GM21447 (cell line): ENCODE results near the gene PDZD8.
"Not testable (repeated sequence)": the region's sequence is repeated elsewhere in the genome, so short reads cannot be mapped to it uniquely, and the experiment has no call there.

Experiments used
- ATAC-seq: cut with Tn5 transposase; IDR thresholded peaks from one replicate; pipeline ENCODE4 v1.9.1; 2021; ENCODE audit not compliant: unreplicated experiment

PDZD8 gene

DNA sequence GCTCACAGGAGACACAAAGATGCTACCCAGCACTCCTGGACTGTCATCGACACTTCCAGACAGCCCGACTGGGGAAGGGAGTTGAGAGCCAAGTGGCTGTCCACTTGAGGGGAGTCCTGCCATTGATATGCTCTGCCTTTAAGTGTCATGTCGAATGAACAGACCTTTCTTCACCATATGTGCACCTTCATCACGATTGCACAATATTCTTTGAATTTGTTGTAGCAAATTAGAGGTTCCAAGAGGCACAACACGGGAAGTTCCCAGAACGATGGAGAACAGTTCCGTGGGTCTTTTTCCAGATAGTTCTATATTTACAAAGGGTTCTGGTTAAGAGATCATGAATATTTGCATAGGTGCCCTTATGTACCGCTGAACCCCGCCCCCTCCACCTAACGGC, 118.3 kb downstream of the PDZD8 start:
- no peak for ATAC-seq

DNA sequence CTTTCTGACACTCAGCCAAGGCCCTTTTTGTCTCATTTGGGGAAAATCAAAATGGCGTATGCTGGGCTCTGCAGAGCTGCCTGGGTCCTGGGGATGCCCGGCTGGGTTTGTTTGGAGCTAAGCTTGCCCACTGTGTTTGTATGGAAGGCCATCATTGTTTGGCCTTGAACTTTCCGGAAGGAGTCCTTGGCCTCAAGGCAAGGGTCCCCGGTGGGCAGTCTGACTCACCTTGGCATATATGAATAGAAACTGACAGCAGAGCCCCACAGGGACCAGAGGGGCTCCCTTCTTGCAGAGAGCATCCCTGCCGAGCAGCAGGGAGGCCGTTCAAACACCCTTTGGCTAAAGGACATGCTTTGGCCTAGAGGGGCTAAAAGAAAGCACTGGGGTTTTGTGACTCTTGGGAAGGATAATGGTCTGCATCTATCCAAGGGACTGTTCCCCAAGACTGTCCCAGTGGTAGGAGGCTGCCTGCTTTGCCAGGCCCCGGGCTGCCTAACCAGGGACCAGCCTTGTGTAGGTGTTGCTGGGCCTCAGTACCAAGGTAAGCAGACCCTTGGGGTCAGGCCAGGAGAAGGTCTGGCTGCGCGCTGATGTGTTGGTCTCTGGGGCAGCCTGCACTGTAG, 119.3 kb downstream of the PDZD8 start:
- no peak for ATAC-seq

DNA sequence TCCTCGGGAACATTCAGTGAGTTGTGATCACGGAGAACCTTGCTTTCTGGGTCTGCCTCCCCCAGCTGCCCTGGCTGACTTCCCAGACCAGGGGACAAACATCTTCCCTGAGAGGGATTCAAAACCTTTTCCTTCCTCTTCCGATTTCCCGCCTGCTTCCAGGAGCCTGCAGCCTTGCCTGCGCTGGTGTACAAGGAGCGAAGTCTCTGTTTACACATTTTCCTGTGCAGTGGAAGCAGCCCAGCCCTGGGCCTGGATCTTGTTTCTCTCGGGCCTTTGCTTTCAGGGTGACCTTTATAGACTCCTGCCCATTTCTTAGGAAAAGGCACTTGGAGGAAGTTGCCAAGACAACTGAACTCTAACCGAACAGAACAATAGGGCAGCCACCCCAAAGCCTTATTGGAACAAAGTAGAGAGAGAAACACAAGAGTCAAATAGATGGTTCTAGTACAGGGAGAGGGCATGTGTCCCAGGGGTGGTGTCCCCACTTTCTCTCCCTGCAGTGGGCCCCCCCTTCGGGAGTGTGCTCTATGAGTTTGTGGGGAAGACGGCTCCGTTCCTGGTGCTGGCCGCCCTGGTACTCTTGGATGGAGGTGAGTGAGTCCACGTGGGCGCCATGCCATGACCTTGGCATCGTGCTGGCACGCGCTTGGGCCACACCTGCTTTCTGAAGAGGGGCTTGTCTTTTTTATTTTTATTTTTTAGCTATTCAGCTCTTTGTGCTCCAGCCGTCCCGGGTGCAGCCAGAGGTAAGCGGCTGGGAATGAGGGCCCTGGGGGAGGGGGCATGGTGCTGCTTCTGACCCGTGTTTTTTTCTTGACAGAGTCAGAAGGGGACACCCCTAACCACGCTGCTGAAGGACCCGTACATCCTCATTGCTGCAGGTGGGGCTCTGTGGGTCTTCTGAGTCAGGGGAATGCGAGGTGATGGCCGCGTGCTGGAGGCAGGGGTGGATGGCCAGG, 120.2 kb downstream of the PDZD8 start:
- no peak for ATAC-seq

DNA sequence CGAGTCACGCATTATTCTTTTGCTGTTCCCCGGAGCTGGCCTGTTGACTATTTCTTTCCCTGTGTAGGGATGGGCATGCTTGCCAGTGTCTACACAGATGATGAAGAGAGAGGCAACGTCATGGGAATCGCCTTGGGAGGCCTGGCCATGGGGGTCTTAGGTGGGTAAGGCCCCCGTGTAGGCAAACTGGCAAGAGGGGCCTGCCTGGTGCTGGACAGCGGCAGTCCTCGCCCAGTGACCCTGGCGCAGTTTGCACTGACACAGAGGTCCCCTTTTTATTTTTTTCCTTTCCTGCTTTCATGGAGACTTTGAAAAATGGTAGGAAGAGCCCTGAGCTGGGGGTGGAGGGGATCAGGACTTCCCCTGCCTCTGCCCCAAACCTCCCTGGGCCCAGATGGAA, 120.9 kb downstream of the PDZD8 start:
- ATAC-seq, result no peak

DNA sequence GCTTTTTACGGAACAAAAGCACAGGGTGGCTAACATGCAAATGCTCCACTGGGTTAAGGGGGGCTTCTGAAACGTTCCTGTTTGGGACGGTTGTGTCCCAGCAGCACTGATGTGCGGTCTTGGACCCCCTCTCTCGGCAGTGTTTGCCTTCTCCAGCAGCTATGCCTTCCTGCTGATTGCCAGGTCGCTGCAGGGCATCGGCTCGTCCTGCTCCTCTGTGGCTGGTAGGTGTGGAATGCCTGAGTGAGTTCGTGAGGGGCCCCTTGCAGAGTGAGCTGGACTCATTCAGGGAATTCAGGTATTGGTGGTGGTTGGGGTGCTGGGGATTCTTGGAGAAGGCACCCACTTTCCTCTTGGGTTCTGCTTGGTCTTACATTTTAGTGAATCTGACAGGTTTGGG, 121.3 kb downstream of the PDZD8 start:
- no peak for ATAC-seq

DNA sequence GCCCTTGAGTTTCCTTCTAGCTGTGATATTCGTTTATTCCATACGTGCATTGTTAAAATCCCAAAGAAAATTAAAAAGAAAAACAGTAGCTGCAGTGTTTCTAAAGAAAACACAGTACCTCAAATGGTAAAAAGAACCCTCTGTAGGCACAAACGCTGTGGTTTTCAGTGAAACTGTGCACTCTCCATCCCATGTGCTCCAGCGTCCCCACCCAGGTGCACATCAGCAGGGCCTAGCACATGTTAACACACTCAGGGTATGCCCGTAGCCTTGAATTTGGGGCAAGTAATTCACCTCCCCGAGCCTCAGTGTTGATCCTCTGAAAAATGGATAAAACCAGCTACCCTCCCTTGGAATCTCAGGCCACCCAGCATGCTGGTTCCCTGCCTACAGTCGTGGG, 124.8 kb downstream of the PDZD8 start:
- ATAC-seq, result no peak

DNA sequence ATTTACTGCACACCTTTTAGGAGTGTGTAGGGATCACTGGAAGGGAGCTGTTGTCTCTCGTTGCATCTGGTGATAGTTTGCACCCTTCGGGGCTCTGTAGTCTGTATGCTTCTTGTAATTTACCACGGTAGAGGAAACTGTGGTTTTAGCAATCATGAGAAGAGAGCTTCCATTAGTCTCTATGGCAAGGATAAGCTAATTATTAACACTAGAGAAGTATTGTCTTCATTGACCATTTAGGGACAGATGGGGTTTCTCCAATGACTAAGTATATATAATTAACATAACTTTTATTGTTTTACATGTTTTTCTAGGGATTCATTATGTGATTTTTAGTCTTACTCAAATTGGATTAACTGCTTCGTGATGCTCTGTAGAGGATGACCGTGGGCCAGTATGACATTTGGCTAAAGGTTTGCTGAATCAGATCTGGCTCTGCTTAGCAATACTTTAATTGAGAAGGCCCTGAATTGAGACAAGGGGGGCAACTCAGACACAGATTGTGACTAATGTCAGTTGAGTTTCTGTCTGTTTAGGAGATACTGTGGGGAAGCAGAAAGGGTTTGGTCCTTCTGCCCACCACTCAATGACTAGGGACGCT, 125.6 kb downstream of the PDZD8 start:
- ATAC-seq, result no peak

DNA sequence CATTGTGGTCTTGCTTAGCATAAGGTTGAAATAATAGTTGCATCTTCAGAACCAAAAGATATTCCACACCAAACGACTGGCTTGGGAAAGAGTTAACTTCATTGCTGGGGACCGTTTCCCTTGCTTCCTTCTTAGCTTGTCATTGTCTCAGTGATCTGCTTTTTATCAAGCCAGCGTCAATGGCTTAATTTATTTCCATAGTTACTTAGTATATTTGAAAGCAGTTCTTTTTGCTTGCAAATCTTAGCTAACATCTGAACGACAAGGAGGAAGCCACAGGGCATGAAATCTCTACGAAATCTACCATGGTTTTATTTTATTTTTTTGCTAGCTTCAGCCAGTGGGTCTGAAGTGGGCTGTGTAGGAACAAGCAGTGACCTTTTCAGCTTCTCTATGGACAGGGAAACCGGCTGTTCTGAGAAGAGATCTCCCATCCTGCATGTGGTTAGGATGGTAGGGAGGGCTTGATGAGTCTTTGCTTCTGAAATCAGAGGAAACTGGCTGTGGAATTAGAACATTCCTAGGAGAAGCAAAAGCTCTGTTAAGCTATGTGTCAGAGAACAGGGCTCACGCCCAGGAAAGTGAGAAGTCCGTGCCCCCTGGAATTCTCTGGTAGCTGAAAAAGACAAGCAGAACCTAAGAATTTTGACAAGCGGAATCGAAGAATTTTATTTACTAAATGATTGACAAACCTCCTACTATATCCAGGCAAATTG, 126.3 kb downstream of the PDZD8 start:
- ATAC-seq, result no peak

DNA sequence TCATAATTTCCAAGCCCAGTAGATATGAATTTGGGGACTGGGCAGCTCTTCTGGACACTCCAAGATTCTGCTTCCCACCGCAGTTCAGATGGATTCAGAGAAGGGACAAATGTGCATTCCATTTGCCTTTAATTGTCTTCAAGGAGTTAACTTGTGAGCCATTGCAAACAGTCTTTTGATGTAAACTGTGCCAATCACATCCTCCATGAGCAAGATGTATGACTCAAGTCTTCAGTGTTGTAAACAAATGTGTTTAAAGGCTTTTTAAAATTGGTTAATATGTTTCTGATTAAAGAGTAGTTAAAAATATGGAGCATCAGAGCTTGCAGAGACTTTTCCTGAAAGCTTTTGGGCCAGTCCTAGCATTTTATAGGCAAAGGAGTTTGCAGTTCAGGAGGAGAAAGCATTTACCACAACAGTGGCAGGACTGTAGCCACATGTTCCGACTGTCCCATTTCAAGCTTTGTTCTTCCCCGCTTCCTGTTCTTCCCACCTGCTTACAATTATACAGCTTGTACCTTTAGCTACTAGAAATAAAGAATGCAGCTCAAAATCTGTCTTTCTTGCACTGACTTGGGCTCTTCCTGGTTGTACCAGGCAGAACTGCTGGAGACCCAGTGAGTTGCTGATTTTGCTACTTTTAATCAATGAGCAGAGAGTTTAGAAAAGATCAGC, 128.1 kb downstream of the PDZD8 start:
- ATAC-seq, result no peak

DNA sequence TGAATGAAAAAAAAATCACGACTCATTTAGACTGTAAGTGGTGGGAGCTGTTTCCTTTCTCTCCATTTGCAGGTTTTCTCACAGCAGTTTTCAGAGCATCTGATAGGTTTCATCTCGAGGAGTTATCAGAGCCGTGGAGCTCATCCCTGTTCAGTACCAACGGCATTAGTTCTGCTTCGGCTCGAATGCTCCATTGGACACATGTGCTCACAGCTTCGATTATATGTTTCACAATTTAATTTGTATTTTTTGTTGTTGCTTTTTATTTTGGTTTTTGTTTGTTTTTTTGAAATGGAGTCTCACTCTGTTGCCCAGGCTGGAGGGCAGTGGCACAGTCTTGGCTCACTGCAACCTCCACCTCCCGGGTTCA, 132.8 kb downstream of the PDZD8 start:
- ATAC-seq, result no peak

DNA sequence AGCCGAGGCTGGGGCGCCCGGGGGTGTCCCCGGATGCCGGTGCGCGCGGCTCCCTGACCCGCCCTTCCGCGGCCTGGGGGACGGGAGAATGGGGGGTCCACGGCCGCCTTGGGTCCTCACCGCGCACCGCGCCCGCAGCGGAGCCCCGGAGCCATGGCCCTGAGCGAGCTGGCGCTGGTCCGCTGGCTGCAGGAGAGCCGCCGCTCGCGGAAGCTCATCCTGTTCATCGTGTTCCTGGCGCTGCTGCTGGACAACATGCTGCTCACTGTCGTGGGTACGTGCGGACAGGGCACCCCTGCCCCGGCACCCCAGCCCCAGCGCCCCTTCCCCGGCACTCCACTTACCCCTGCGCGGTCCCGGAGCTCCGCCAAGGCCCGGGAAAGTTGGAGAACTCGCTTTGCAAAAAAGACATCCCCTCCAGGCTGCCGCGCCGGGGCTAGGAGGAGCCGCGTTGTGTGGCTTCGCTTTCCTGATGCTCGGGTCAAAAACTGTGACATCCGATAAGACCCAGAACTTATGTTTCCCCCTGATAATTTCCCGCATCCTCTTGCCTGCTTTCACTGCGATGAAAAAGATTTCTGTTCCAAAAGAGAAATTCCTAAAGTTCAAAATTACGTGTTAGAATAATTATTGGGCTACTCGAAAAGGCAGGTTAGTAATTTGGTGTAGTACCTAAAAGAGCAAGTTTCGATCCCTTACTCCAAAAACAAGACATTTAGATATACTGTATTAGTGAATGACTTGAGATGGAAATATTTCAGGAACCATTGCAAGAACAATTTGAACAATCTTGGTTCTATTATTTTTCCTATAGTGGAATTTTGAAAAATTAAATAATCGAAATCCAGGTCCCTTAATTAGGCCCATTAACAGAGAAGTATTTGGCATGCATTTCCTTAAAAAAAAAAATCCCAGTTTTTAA, 133.4 kb downstream of the PDZD8 start:
- no peak for ATAC-seq

DNA sequence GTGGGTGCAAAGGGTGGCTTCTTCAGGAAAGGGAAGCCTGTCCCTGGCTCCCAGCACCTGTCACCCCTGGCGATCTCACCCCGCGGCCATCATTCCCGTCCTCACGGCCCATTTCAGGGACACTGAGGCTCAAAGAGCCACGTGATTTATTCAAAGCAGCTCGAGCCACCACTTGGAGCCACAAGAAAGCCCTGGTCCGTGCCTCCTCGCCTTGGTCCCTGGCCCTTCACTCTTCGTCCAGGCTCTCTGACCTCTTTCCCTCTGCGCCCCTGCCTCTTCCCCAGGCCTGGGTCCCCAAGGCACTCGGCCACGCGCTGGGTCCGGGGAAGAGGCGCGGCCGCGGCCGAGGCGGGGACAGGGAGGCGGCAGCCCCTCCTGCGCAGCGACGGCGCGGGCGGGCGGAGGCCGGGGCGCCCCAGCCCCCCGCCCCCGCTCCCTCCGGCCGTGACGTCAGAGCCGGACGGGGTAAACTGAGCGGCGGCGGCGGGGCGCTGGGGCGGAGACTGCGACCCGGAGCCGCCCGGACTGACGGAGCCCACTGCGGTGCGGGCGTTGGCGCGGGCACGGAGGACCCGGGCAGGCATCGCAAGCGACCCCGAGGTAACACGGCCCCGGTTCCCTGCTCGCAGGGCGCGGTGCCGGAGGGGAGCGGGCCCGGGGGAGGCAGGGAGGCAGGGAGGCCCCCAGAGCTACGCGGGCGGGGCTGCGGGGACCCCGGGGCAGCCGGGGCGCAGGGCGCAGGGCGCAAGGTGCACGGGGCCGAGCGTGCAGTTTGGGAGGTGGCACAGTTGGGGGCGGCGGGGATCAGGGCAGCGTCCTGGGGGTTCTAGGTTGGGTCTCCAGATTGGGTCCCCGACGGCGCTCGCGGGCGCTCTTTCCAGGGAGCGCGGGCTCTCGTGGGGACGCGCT, 134.4 kb downstream of the PDZD8 start, which contains the start of gene SLC18A2:
Gene SLC18A2, plus strand, starts transcription at position 494 of the 909 bp plus-strand sequence. CDS start 580 bp downstream, outside the sequence.
- no peak for ATAC-seq

DNA sequence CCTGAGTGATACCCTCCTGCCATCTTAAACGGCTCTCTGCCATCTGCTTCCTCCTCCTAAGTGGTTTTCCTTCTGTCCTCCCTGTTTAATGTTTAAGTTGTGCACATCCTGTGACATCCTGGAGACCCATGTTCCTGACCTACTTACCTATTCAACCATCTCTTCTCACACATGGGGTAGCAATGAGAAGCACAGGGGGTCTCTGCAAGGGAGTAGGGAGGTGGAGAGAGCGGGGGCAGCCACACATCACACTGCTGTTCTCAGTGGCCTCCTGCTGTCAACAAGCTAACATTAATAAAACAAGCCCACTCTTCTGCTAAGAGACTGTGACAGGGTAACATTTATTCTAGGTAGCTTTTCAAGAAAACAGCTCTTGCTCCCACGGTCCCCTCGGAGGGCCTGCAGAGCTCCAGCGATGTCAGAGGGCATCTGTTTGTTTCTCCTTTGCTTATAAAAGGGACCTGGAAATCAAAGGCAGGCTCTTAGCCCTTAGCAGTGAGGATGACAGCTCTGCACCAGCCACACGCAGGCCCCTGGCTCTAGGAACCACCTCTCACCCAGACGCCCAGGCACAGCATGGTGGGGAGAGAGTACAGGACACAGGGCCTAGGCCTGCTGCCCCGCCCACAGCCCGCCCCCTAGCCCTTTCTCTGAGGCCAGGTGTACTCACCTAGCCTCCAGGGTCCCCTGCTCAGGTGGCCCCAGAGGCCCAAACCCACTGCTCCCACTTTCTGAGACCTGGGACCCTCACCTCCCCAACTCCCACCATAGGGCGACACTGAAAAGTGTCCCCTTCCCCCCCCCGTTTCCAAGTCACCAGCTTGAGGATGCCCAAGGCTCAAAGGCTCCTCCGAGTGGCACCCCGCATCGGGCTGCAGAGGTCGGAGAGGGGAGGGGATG, 135.3 kb downstream of the PDZD8 start:
- ATAC-seq, result no peak

DNA sequence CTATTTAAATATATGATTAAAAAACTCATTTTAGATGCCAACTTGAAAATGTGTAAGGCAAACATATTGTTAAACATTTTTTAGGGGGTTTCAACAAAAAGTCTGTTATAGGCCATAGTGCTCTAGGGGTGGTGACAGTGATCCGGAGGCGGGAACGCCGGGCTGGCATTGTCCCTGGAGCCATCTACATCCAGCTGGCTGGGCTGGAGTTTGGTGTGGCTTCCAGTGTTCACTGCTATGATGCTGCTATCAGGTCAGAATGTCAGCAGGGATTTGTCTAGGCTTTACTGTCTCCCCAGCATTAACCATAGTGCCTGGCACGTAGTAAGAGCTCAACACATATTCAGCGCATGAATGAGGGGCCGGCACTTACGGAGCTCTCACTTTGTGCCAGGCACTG, 136.2 kb downstream of the PDZD8 start:
- no peak for ATAC-seq

DNA sequence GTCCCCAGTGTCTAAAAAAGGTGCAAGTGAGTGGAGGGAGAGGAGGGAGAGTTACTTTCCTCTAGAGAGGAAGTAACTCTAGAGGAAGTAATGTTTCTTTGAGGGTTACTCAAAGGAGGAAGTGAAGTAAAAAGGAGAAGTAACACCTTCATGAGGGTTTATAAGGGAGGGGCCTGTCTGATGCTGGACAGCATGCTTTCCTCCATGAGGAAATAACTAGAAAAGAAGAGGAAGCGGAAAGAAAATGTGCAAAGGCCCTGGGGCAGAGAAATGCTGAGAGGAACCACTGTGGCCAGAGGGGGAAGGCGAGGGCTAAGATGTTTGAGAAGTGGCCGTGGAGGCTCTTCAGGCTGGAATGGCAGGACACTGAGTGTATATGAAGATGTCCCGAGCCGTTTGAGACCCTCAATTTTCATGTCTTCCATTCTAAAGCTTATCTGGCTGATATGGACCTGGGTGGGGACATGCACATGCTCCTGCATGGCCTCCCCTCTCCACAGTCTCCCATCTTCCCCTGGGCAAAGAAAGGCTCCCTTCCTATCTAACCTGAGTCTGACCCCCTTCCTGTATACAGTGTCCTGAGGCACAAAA, 137.7 kb downstream of the PDZD8 start:
- ATAC-seq, result no peak

DNA sequence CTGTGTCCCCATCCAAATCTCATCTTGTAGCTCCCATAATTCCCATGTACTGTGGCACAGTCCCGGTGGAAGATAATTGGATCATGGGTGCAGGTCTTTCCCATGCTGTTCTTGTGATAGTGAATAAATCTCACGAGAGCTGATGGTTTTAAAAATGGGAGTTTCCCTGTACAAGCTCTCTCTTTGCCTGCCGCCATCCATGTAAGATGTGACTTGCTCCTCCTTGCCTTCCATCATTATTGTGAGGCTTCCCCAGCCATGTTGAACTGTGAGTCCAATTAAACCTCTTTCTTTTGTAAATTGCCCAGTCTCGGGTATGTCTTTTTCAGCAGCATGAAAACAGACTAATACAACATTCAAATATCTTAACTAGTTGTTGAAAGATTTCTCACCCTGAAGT, 145.1 kb downstream of the PDZD8 start:
- ATAC-seq, result not testable (repeated sequence)

DNA sequence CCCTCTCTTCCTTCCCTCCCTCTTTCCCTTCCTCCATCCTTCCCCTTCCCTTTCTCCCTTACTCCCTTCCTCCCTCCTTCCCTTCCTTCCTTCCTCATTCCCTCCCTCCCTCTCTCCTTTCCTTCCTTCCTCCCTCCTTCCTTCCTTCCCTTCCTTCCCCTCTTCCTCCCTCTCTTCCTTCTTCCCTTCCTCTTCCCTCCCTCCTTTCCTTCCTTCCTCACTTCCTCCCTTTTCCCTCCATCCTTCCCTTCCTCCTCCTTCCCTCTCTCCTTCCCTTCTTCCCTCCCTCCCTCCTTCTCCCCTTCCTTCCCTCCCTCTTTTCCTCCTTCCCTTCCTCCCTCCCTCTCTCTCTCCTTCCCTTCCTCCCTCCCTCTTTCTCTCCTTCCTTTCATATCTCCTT, 147.0 kb downstream of the PDZD8 start:
- no peak for ATAC-seq
